A549 treated with GW870086 at 1 μM for 4 hours (cell line): ENCODE data around the gene PGRMC1. TPM values are rescaled to one million over a fixed set of nuclear protein-coding genes. Genes with fewer than 3 reads are reported as not detected.

ENCODE experiments used
- total RNA-seq: library from RNA; stranded (reverse); fragments of 200-300 nt; extraction: Qiagen RNA extraction; gene quantifications from 5 replicates; pipeline ENCODE4 v1.2.3, GENCODE V29; 2022; ENCODE audit warnings: low read depth

Gene PGRMC1
- 135 to 164 TPM (median 150 TPM) in 5 replicates for total RNA-seq

GRCh38 chrX:119235872-119236622, at the start of gene PGRMC1:
Gene PGRMC1 (plus strand): TSS chrX:119236285. CDS start chrX:119236364, 79 bp downstream.

Other genes starting within 250 kb of the PGRMC1 start
- not detected in 5 replicates for gene CT47C1, start 163.3 kb upstream of the PGRMC1 start, total RNA-seq
- gene KIAA1210, start 108.5 kb upstream of the PGRMC1 start, total RNA-seq = not detected in 5 replicates
- 26.8 to 35.7 TPM (median 31.4 TPM) in 5 replicates for gene SLC25A43, start 163.1 kb downstream of the PGRMC1 start, total RNA-seq
- gene SLC25A5, start 232.2 kb downstream of the PGRMC1 start, total RNA-seq = 725 to 800 TPM (median 790 TPM) in 5 replicates